HG02870 (cell line): ENCODE results near the gene NARS2.
A peak's percentile ranks its signal among the peaks of the same experiment; 100 is the strongest.

ENCODE experiments used
- ATAC-seq: cut with Tn5 transposase; IDR thresholded peaks from one replicate; pipeline ENCODE4 v1.9.1; 2021; ENCODE audit warnings: mild to moderate bottlenecking, moderate library complexity; ENCODE audit not compliant: unreplicated experiment

Gene NARS2

DNA sequence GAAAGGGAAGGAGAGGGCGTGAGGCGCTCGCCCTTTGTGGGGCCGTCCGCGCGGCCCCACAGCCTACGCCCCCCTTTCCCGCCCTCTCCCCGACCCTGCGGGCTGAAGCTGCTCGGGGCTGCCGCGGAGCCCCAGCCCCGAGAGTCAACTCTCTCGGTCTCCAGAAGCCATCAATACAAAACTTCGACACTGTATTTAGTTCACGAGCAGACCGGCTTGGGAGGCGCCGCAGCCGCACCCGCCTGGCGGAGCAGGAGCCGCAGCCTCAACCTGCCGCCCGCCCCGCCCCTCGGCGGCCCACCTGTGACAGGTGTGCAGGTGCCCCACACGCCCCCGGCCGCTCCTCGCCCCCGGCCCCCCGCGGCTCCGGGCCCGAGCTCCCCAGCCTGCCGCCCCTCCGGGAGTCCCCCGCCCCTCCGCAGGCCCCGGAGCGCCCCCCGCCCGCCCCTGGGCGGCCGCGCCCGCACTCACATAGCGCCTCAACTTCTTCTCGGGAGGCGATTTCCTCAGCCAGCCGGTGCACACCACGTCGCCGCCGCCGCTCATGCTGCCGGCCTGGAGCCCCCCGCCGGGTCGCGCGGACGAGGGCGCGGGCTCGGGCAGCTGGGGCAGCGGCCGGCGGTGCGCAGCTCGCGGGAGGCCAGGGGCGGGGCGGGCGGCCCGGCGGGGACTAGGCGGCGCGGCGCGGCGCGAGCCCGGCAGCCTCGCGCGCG, 157.3 kb downstream of the NARS2 start, which contains the start of gene GAB2:
GAB2 (minus strand) TSS at position 646 of the 713 bp plus-strand sequence; CDS start at position 546, 100 bp downstream.
- ATAC-seq = peak; percentile 9

DNA sequence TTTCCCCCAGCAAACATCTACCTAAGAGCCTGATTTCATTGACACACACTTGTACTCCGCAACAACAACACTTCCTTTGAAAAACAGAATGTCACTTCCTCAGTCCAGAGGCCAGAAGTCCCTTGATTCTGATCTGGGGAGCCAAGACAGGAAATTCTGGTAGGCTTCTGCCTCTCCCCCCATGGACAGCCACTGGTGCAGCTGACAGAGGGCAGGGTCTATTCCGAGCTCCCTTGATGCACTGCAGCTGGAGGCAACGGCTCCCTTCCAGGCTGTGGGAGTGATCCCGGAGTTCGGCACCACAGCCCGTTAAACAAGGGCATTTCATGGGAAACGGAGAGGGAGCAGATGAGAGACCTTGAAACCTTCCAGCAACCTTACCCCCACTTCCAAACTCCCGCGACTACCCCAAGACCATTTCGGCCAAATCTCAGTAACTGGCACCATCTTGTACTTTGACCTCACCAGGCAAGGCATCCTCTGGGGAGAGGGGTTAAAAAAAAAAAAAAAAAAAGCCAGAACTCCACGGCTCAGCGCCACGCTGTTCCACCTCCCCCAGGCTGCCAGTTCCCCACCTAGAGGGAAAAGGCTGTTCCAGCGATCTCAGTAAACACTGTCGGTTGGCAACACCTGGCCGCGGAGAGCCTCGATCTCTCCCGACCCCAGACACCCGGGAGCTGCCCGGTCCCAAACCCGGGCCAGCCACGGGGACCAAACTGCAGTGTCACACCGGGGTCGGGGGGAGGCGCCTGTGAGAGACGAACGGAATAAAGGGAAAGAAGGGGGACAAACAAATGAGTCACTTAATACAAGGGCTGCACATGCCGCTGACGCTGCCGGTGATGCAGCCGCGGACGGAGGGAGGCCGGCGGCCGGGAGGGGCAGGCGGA, 158.1 kb downstream of the NARS2 start:
- peak; percentile 47 for ATAC-seq

DNA sequence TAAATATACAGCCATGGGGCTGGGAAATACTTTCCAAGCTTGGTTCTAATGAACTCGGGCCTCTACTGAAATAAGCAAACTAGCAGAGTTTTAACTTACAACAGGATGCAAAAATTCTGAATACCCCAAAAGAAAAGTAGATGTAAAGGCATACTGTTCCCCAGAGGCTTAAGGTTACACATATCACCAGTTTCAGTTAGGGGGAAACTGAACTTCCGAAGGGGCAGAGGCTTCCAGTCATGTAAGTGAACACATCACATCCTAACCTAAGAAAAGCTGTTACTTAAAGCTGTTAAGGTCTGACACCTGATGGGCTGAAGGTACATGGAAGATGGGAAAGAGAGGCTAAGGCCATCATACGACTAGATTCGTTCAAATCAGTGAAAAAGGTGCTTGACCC, 159.3 kb downstream of the NARS2 start:
- no peak for ATAC-seq

DNA sequence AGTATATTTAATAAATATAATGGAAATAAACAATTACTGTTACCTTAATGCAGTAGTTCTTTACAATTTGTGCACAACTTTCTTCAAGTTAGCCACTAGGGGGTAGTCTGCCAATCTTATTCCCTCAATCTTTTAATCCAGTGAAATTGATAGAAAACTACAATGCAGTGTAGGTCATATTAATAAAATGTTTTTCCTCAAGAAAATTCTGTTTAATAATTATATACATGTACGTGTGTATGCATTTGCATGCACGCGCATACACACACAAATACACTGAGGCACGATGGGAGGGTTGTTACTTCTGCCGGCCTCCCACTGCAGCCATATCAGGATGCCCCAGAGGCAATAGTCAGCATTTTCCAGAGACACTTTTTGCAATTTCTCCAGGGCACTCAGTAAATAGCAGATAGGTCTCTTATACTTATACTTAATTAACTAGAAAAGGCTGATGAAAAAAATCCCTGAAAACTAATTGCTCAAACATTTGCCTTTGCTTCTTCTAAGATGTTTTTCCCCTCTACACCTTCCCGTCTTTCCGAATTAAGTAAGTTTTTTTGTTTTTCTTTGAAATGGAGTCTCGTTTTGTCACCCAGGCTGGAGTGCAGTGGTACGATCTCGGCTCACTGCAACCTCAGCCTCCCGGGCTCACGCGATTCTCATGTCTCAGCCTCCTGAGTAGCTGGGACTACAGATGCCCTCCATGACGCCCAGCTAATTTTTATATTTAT, 160.2 kb downstream of the NARS2 start:
- ATAC-seq = no peak

DNA sequence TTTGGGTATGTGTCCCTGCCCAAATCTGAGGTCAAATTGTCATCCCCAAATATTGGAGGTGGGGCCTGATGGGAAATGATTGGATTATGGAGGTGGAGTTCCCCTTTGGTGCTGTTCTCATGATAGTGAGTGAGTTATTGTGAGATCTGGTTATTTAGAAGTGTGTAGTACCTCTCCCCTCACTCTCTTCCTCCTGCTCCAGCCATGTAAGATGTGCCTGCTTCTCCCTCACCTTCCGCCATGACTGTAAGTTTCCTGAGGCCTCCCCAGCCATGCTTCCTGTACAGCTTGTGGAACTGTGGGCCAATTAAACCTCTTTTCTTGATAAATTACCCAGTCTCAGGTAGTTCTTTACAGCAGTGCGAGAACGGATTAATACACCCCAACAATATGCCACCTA, 166.0 kb downstream of the NARS2 start:
- ATAC-seq = no peak

DNA sequence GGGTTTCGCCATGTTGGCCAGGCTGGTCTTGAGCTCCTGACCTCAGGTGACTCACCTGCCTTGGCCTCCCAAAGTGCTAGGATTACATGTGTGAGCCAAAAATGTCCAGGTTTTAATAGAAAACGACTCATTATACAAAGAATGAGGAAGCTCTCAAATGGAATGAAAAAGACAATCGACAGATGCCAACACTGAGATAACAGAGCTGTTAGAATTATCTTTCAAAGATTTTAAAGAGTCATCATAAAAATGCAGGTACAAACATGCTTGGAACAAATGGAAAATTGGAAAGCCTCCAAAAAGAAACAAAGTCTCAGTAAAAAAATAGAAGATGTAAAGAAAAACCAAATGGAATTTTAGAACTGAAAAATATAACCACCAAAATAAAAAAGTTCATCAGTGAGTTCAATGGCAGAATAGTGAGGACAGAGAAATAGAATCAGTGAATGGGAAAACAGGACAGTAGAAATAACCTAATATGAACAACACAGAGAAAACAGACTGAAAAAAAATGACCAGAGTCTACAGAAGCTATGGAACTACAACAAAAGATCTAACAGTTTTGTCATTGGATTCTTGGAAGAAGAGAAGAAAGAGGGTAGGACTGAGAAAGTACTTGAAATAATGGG, 168.0 kb downstream of the NARS2 start:
- ATAC-seq = no peak

DNA sequence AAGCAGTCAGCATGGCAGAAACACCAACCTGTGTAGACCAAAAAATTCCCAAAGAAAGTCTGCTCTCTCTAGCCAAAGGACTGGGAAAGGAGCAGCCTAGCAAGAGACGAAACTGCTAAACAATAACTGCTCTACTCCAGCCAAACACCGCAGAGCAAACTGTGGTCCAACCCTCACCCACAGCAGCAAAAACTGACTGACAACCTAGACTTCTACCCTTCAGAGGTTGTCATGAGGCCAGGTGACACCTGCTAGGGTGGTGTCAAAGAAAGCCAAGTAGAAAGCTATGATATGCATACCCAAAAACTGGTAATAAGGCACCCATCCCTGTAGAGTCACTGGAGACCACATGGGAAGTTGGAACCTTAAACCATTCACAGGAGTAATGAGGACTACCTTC, 168.9 kb downstream of the NARS2 start:
- ATAC-seq = no peak

DNA sequence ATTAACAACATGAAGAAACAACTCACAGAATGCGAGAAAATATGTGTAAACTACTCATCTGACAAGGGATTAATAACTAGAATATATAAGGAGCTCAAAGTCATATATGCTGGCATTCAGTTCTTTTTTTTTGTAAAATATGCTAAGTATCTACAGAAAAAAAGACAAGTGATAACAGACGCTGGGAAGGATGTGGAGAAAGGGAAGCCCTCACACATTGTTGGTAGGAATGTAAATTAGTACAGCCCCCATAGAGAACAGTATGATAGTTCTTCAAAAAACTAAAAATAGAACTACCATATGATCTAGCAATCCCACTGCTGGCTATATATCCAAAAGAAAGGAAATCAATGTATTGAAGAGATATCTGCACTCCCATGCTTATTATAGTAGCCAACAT, 170.9 kb downstream of the NARS2 start:
- no peak for ATAC-seq

DNA sequence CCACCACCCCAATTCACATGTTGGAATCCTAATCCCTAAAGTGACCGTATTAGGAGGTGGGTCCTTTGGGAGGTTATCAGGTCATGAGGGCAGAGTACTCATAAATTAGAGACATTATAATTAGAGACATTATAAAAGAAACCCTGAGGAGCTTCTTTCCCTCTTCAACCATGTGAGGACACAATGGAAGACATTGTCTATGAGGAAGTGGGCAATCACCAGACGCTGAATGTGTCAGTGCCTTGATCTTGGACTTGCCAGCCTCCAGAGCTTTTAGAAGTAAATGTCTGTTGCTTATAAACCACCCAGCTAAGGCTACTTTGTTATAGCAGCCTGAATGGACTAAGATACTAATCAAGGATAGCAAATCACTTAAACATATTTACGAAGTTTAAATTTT, 171.8 kb downstream of the NARS2 start:
- ATAC-seq = no peak

DNA sequence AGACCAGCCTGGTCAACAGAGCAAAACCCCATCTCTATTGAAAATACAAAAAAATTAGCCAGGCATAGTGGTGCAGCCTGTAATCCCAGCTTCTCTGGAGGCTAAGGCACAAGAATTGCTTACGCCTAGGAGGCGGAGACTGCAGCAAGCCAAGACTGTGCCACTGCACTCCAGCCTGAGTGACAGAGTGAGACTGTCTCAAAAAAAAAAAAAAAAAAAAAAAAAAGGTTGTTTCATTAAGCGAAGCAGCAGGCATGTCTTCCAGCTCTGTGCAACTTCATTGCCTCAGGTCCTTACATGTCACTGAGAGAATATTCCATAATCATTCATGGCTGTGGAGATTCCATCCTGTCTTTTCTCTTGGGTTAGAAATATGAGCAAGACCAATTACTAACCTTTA, 174.0 kb downstream of the NARS2 start:
- no peak for ATAC-seq

DNA sequence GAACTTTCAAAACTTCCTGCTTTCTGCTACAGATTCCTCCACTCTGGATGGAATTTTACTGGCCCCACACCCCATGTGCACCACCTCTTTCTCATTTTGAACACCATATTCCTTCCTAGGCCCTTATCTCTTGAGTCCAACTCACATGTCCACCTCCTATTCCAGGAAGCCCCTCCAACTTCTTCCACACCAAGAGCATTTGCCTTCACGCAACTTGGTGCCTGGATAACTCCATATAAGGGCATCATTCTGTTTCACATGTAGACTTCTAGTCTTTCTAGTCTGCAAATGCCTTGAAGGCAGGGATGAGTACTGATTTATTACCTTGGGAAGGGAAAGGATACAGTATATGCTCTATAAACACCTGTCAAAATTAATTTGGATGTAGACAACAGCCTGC, 174.5 kb downstream of the NARS2 start:
- no peak for ATAC-seq

DNA sequence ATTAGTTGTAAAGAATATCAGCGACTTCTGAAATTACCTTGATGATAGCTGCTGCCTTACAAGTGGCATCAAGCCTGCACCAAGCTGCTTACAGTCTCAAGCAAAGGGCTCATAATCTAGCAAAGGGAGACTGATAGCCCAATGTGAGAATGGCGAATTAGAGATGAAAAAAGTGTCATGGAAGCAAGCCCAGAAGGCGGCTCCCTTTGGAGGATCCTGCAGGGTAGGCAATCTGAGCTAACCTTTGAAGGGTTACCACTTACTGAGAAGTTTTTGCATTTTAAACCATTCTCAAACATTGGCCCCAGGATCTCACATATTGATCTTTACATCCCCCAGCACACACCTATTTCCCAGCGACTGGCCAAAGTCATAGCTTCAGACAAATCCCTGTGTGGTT, 175.5 kb downstream of the NARS2 start:
- no peak for ATAC-seq

DNA sequence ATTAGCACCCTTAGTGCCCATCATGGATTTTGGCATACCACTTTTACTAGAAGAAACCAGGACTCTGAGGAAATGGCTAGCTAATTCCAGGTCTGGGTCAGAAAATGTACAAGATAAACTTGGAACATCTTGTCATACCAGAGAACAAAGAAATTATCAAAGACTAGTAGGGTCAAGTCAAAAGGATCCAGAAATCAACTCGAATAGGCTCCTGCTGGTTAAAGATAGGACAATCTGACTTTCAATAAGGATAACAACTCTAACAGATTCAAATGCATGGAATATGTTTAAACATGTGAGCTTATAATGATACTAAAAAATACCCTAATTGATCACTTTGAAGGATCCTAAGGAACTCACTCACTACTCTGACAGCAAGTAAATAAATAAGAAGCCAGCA, 175.9 kb downstream of the NARS2 start:
- no peak for ATAC-seq

DNA sequence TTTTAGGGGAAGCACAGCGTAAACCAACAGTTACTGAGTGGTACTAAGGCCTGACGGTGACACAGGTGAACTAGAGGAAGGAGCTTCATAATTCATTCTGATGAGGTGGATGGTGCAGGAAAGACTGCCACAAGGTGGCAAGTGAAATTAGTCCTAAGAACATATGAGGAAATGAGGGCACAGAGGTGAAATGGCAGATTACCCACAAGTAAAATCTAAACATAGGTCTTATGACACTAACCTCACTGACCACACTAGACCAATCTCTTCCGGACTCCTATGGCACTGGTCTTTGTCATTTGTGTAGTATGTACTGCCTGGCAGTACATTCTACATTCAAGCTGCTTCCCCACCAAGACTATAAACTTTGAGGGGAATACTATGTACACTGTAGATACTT, 177.3 kb downstream of the NARS2 start:
- ATAC-seq = no peak

DNA sequence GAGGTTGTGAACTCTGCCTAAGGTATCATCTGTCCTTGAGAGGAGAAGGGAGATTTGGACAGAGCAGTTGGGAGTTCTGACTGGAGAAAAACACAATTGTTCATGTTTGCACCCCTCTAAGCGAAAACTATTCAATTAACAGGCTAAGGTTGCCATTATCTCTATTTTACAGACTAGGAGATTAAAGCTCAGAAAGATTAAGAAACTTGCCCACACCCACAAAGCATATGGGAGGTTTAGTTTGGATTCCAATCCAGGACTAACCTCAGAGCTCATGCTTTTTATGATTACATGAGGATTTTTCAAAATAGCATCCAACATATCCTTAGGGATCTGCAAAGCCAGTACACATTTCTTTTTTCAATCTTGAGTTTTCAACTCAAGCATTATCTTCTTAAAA, 179.1 kb downstream of the NARS2 start:
- ATAC-seq = no peak

DNA sequence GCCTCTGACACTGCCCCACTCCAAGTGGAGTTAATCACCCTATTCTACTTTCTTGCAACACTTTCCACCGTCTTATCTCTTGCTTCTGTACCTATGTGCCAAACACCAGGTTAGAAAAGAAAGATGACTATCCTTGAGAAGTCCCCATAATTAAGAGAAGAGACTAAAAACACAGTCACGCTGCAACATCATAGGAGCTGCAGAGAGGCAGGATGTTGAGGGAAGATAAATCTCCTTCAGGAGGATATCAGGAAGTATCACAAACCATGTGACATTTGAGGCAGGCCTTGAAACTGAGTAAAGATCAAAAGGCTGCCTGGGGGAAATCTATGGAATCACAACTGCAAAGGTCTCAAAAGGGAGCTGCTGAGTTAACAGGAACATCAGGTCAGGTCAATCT, 181.8 kb downstream of the NARS2 start:
- ATAC-seq = no peak

DNA sequence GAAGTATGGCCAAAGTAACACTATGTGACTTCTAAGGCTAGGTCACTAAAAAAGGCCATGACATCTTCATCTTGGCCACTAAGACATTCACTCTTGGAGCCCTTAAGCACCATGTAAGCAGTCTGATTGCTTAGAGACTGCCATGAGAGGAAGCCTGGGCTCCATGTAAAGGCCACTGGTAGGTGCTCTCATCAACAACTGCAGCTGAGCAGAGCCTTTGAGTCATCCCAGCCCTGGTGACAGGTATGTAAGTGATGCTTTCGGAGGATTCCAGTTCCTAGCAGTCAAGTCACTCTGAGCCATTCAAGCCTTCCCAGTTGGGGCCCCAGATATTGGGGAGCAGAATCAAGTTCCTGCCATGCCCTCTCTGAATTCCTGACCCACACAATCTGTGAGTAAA, 183.2 kb downstream of the NARS2 start:
- no peak for ATAC-seq

DNA sequence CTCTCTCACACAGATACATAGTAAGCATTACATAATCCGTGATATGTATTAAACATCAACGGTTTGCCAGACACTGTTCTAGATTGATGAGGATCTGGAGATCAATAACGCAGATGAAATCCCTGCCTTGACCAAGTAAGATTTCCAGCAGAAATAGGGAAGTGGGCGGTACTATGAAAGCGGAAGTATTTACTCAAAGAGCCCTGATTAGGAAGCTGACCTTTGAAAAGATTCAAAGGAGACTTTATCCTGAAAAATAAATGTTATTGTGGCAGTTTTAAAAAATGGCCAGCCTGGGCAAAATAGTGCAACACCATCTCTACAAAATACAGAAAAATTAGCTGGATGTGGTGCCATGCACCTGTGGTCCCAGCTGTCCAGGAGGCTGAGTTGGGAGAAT, 183.9 kb downstream of the NARS2 start:
- no peak for ATAC-seq

DNA sequence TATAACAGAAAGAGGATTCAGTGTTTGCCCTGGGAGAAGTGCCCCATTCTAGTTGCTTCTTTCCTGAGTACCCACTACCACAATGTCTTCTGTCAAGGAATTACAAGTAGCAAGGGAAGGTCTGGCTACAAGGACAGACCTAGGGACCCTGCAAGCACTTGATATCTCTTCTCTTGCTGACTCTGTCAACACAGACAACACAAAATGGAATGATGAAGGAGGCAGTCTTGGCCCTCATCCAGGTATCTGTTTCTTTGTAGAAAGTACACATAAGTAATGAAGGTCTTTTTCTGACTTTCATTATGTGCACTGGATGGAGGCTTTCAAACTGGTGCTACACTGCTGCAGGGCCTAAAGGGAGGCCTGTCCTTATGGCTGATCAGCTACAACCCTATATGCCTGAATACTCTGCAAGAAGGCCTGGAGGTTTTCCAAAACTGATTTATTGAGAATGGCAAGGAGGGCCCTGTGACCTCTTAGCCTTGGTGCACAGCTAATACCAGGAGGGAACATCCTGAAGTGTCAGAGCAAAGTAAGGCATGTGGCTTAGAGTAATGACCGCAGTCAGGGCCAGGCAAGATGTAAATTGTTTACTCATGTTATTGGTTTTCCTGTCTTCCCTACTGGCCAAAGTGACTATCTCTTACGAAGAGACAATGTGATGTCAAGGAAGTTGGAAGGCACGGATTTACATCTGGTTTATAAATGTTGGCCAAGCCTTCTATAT, 188.3 kb downstream of the NARS2 start:
- no peak for ATAC-seq
